Fibroblast of skin of abdomen (primary cell): Measurements from ENCODE around the gene TSPAN14.

Experiments used
- DNase-seq: peaks from one replicate; pipeline ENCODE4 v3.0.0-alpha.2; 2013

Gene TSPAN14

DNA sequence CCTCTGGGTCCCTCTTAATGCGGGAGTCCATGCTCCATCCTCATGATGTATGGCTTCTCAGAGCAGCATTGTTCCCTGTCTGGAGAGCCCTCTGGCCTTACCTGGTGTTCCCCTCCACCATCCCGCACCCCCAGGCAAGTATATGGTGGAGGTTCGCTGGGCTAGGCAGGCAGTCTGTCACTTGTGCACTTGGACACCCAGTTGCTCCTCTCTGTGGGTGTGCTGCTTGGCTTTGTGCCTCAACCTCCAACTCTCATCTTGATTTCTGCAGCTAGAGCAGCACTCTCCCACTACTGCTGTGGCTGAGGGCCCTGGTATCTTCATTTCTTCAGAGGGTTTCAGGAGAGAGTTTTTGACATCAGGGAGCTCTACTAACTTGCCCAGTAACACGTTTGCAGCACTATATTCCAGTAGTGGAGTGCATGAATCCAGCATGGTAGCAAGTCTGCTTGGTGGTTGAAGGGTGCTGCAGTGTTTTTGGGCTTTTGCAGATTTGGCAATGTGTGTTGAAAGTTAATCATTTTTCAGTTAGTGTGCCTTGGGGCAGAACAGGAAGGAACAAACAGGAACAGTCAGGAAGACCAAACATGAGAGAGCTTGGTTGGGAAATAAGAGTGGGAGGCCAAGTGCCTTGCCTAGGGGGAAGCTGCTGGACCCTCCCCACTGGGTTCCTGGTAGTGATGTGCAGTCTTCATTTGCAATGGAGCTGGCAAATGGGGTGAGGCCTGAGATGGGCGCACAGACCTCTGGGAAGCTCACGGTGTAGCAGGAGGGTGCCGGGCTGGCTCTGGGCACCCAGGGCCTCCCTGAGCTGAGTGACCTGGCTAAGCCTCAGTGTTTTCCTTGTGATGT, 37.4 kb downstream of the TSPAN14 start:
- DNase-seq: no peak

- DNase-seq: no peak
These were observed 38.9 kb downstream of the TSPAN14 start for GRCh38 chr10:80492848-80493521.

GRCh38 chr10:80493522-80494051, 39.5 kb downstream of the TSPAN14 start:
- peak; percentile 67 for DNase-seq

DNA sequence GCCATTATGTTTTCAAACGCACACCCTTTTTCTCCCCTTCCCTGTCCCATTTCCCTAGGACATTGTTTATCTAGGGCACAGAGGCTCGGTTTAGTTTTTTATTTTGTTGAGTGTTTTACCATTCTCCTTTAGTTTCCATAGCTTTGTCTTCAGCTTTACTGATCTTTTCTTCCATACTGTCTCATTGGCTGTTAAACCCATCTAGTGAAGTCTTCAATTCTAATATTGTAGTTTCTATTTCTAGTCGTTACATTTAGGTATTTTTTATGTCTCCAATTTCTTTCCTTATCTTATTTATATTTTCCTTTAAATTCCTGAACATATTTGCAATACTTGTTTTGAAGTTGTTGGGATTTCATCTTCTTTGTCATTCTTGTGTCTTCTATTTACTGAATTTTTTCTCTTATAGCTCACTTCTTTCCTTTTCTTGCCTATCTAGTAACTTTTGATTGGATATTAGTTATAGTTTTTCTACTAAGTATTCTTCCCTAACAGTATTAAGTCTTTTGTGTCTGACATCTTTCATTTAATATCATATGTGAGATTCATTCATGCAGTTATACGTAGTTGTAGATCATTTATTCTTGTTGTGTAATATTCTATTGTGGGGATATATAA, 42.6 kb downstream of the TSPAN14 start:
- no peak for DNase-seq

GRCh38 chr10:80497187-80498077, 43.3 kb downstream of the TSPAN14 start:
- peak; percentile 74 for DNase-seq

DNA sequence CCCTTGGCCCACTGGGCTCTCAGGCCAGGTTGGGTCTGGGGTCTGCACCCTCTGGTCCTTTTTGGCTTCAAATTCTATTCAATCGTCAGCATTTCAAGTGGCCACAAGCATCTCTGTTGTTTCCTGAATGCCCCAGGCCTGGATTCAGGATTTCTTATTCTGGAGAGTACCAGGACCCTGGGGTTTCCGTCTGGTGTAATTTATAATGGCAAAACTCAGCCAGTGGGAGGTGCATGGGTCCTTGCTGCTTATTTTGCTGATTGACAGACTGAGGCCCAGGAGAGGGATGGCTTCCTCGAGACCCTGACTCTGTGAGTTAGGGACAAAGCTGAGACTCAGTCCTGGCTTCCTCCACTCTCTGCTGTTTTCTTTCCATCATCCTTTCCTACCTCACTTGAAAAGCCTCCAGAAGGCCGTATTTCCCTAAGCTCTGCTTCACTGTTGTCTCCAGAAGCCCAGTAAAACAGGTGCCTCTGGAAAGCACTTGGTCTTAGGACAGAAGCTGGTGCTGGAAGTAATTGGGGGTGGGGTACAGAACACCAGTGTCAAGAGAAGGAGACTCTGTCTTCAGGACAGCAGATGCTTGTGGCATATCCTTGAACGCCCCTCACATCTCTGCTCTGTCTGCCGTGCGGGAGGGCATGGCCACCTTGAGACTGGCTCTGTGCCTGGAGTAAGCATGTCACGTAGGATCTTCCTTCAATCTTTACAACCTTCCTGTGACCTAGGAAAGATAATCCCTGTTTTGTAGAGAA, 44.1 kb downstream of the TSPAN14 start:
- no peak for DNase-seq

DNA sequence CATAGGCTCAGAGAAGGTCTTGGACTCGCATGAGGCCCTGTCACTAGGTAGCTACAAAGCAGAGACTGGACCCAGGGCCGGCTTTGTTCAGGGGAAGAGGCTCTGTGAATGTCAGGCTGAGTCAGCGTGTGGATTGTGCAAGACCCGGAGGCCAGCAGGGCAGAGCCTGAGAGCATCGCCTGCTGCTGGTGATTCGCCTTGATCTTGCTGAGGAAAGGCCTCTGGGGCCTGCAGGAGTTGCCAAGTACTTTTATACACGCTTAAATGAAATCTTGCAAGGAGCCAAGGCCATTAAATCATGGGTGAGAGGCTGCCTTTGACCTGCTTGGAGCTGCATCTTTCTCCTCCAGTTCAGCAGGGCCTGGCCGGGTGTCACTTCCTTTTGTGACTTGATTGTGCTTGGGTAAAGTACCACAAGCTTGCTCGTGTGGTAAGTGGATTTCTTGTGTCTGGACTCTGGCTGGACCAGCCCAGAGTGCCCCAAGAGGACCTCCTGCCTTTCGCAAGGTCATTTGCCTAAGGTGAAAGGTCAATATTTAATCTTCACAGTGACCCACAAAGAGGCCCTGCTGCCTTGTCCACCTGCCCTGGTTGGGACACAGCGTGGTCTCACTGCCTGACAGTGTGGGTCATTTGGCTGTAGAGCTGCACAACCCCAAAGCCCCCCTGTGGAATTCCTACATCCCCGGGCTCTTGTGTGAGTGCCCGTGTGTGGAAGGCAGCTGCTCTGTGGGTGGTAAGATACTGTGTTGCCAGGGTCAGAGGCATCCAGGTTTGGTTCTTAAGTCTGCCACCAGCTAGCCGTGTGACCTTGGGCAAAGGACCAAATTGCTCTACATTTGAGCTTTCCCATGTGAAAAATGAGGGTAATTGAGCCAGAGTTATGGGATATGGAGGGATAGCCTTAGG, 45.0 kb downstream of the TSPAN14 start:
- DNase-seq: peak; percentile 97

DNA sequence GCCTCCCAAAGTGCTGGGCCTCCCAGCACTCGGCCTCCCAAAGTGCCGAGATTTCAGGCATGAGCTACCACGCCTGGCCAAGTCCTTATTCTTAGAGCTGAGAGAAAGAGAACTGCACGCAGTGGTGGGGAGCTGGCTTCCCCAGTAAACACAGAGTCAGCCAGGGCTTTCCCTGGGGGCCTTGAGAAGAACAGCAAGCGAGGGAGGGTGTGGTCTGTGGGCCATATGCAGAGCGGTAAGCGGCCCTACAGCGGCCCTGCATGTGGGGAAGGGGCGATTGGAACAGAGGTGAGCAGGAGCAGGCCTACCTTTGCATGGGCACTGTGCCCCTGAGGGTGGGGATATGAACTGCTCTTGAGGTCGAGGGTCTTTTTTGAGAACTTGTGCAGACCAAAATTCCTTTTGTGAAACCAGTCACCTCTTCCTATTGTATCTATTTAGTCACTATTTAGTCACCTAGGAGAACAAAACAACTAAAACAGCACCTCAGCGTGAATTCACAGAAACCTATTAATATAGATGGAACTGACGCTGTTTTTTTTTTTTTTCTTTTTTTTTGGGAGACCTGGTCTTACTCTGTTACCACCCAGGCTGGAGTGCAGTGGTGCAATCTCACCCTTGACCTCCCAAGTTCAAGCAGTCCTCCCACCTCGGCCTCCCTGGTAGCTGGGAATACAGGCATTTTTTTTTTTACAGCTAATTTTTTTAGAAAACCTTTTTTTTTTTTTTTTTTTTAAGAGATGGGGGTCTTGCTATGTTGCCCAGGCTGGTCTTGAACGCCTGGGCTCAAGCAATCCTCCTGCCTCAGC, 46.7 kb downstream of the TSPAN14 start:
- DNase-seq: peak; percentile 24

GRCh38 chr10:80501381-80501912, 47.3 kb downstream of the TSPAN14 start:
- DNase-seq: no peak

- DNase-seq: no peak
These were observed 47.9 kb downstream of the TSPAN14 start for GRCh38 chr10:80501913-80502521.

GRCh38 chr10:80502621-80503583, 48.8 kb downstream of the TSPAN14 start:
- DNase-seq: no peak

DNA sequence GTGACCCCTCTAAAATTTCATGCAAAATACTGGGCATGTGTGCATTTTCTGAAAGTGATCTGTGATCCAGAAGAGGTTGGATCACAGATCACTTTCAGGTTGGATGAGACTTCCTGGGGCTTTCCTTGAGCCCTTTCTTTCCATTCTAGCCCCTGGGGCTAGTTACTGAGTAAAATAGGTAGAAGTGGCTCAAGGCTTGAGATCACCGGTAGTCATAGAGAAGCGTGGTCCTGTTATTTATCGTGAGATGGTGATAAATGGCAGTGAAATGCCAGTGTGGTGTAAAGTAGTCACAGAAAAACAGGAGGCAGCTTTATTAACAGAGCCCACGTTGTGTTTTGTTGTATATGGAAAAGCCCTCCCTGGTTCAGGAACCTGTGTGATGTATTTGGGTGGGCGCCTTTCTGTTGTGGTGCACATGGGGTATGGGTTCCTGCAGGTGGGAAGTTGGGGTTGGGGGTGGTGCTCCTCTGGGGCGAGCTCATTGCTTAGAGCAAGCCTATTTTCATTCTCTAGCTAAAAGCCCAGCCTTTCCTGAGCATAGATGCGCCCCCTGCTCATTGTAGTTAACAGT, 49.6 kb downstream of the TSPAN14 start:
- no peak for DNase-seq

DNA sequence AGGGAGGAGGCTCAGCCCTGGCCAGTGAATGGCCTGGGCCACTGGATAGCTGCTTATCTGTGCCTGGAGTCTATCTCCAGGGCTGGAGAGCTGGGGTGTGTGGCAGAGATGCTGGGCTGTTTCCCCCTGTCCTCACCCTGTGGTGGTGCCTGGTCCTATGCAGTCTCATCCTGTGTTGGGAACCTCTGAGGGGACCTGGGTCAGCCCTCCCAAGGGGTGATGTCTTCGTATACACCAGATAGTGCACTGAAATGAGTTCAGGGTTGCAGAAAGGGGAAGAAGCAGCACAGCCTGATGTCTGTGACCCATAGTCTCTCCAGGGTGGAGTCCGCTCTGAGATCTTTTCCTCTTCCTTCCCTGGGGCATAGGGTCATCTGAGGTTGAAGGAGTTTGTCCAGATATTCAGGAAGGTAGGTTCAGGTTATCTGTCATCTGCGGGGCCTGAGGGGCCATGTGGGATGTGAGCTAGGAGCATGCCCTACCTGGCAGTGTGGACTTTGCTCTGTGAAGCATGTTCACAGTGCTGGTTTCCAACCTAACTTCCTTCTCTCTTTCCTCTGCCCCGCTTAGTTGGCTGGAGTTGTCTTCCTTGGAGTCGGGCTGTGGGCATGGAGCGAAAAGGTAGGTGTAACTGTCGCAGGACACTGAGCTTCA, 50.2 kb downstream of the TSPAN14 start:
- no peak for DNase-seq

DNA sequence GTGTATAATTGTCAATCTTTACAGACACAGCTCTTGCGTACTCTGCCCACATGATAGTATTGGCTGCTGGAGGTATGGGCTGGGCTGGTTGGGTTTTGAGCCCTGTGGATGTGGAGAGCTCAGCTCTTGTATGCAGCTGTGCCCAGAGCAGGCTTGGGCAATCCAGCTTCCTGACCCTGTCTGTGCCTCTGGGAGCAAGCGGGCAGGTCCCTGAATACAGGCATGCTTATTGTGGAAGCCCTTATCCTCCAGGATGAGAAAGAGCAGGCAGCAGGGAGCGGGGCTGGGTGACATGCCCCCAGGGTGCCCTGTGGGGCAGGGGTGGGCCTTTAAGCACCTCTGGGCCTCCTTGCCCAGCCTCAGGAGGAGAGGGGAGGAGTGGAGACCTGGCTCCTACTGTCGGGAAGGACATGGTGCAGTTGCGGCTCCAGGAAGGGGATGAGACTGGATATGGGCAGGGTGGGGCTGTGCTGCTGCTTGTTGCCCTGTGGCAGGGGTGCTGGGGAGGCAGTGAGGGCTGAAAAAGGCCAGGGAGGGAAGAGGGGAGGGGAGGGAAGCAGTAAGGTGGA, 50.9 kb downstream of the TSPAN14 start:
- no peak for DNase-seq

- DNase-seq: peak; percentile 83
These were observed 52.1 kb downstream of the TSPAN14 start for GRCh38 chr10:80506189-80506575.

DNA sequence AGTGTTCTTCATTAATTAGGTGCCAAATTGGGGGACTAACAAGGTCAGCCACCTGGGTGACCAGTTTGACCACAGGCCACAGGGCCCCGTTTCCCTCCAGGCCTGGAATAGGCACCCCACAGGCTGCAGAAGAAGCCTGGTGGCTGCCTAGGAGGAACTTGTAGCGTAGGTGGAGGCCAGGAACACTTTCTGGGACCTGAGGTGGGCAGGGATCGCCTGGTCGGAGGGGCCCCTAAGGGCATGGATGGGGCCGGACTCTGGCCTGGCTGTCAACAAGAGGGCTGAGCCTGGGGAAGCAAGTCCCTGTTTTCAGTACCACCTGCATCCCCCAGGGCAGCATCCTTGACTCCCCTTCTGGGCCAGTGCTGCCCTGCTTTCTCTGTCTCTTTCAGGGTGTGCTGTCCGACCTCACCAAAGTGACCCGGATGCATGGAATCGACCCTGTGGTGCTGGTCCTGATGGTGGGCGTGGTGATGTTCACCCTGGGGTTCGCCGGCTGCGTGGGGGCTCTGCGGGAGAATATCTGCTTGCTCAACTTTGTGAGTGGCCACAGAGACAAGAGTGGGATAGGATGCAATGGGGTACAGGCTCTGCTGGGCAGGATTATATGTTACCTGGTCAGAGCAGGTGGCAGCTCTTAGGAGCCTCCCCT, 52.9 kb downstream of the TSPAN14 start:
- no peak for DNase-seq
